GM18508 (cell line): ENCODE data around the gene SYT17.

Experiments used
- ATAC-seq: cut with Tn5 transposase; IDR thresholded peaks from one replicate; pipeline ENCODE4 v1.9.1; 2021; ENCODE audit warnings: moderate number of reproducible peaks; ENCODE audit not compliant: insufficient read depth, unreplicated experiment

The SYT17 gene

GRCh38 chr16:19242186-19242585, 74.1 kb downstream of the SYT17 start:
- ATAC-seq: no peak

- no peak for ATAC-seq
These were observed 75.0 kb downstream of the SYT17 start for GRCh38 chr16:19242987-19243575.

GRCh38 chr16:19245326-19245925, 77.4 kb downstream of the SYT17 start:
- no peak for ATAC-seq

- ATAC-seq: no peak
These were observed 84.9 kb downstream of the SYT17 start for GRCh38 chr16:19252904-19253303.

- ATAC-seq: no peak
These were observed 86.6 kb downstream of the SYT17 start for GRCh38 chr16:19254611-19255010.

DNA sequence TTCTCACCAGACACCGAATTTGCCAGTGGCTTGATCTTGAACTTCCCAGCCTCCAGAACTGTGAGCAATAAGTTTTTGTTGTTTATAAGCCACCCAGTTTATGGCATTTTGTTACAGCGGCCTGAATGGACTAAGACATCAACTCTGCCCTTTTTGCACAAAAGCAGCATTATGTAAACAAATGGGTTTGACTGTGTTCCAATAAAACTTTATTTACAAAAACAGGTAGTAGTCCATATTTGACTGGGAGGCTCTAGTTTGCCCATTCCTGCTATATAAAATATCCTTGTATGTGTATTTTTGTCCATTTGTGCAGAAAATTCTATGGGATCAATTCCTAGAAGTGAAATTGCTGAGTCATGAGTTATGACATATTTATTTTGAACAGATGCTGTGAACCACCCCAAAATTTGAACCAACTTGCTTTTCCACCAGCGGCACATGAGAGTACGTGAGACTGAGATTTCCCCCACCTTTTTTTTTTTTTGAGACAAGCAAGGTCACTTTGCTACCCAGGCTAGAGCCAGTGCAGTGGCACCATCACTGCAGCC, 96.2 kb downstream of the SYT17 start:
- ATAC-seq: no peak

GRCh38 chr16:19265380-19265930, 97.4 kb downstream of the SYT17 start:
- ATAC-seq: no peak

- no peak for ATAC-seq
These were observed 98.7 kb downstream of the SYT17 start for GRCh38 chr16:19266774-19267173.

GRCh38 chr16:19269098-19269497, 101.1 kb downstream of the SYT17 start:
- ATAC-seq: no peak

GRCh38 chr16:19274165-19274797, 106.2 kb downstream of the SYT17 start:
- no peak for ATAC-seq

DNA sequence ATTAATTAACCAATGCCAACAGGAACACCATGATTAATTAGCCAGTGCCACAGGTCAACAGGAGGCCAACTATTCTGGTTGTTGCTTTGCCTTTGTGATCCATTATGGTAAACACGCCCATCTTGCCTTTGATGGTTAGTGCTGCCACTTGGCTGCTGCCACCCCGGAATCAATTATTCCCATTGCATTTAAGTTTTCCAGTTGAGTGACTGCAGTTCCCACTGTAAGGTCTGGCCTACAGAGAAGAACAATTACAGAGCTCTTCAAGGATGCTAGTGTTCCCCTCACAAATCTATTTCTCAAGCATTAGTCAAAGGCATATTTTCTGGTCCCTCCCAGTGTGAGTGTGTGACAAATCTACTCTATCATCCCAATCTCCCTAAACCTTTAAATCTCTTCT, 110.4 kb downstream of the SYT17 start:
- no peak for ATAC-seq

DNA sequence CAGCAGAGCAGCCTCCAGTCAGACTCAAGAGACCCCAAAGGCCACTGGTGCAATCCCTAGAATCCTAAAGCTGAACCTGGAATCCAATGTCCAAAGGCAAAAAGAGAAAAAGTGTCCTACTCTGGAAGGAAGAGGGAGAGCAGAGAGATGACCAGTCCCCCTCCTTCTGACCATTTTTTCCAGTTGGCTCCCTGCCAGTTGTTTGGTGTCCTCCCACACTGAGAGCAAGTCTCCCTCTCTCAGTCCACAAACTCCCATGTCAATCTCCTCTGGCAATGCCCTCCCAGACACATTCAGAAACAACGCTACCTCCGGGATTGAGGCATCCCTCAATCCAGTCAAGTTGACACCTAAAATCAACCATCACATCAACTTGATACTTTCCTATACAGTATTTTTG, 113.2 kb downstream of the SYT17 start:
- ATAC-seq: no peak

GRCh38 chr16:19282101-19282500, 114.1 kb downstream of the SYT17 start:
- ATAC-seq: no peak

DNA sequence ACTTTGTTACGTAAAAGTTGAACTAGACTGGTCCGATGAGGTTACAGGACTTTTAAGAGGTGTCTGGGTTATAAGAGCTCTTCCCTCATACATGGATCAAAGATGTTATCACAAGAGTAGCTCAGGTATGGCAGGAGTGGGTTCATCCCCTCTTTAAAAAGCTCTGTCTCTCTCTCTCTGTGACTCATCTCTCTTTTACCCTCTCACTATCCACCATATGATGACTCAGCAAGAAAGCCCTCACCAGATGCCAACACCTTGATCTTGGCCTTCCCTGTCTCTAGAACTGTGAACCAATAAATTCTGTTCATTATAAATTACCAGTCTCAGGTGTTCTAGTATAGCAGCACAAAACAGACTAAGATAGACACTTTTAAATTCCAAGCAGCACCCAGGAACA, 115.6 kb downstream of the SYT17 start:
- no peak for ATAC-seq

DNA sequence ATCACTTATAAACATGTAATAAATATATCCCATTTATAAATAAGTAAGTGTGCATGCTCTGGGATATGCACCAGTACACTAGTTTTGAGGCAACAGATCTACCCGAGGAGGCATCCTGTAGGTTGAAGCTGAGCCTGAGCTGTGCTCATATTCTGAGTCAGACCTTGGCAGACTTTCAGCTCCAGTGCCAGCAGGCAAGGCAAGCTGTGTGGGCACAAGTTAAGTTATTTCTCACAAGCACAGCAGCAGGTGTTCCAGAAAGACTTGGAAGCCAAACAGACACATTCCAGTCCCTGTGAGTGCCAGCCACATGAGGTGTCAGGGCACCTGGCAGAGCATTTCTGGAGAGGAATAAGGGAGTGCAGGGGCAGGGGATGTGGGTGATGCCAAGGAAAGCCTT, 116.2 kb downstream of the SYT17 start:
- ATAC-seq: no peak

DNA sequence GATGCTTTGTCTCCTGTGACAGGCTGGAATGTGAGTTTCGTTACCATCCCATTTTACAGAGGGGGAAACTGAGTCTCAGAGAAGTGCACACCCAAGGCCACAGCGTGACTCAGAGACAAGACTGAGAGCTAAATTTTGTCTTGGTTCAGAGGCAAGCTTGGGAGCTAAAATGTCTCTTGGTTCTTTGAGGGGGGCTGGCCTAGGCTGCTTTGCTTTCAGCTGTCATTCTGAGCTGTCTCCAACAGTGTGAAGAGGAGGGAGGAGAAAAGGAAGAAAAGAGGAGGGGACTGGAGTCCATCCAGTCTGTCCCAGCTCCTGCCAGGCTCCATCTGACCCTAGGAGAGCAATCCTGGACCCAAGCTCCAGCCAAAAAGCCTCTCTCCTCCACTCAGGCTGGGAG, 117.4 kb downstream of the SYT17 start, which contains the start of gene CLEC19A:
TSS of gene CLEC19A (plus strand) at position 301 of the 400 bp plus-strand sequence. CDS start 121 bp downstream, outside the sequence.
- ATAC-seq: no peak

- no peak for ATAC-seq
These were observed 118.8 kb downstream of the SYT17 start for GRCh38 chr16:19286827-19287226.

GRCh38 chr16:19287241-19287640, 119.2 kb downstream of the SYT17 start:
- no peak for ATAC-seq

DNA sequence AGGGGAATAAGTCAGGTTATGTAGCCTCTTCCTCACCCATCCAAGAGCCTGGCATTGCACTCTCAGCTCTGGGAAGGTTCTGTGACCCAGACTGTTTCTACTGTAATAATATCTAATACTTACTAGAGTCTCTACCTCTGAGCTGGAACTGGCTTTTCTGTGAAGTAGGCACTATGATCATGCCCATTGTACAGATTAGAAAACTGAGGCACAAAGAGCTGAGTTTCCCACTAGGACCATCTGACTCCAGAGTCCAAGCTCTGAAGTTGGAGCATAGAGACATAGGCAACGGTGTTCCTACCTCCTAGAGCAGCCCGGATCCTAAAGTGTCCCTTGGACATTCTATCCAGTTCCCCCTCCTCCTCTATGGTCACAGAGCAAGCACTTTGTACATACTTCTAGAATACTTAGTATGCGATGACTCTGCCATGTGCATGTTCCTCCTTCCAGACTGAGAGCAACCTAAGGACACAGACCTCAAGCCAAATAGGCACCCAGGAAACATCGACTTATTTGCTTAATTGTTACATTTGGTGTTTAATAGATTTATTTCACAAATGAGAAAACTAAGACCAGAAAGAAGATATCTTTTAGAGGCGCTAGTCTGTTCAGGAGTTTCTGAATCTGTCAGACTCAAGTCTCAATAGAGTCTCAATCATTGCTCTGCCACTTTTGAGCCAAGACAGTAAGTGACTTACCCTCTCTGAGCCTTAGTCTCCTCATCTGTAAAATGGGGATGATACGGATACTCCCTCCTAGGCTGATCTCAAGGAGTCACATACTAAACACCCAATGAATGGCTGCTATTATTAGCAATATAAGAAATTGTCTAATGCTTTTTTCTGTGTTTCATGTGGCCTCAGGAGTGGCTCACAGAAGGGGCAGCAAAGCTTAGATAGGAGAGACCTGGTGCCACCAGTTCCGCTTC, 121.1 kb downstream of the SYT17 start:
- ATAC-seq: no peak

DNA sequence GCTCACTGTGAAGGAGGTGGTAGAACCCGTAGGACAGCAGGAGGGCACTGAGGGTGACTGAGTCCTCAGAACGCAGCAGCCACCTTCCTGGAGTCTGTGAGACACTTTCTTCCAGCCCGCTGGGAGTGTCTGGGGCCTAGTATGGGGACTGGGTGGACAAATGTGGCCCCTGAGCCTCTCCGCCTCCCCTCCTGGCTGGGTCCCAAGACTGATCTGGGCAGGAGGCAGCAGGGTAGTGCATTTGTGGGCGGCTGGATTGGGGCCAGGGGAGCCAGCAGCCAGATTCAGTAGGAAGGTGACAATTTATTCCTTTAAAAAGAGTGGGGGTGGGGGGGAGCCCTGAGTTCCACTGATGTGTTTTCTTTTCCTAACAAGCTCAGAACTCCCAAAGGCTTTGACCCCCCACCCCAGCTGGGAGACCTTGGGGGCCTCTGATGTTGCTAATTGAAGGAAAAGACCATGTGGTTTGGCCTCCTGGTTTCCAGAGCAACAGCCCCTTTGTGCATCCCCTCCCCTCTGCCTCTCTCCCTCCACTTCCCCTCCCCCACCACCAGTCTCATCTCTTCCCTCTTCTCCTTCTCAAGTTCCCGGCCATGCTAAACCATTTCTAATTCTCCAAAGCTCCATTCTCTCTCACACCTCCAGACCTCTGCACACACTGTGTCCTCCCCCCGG, 121.9 kb downstream of the SYT17 start:
- ATAC-seq: no peak
